SK-N-SH treated with all-trans-retinoic acid at 6 μM for 48 hours (cell line): ENCODE results near the gene WNT5A.

ENCODE experiments used
- ARNTL ChIP-seq: fragments of 450-650 bp; formaldehyde crosslinking; IDR thresholded peaks from 2 replicates; pipeline ENCODE4 v1.5.0; 2020; ENCODE audit warnings: low read depth, mild to moderate bottlenecking, moderate library complexity, borderline replicate concordance
- CREB5 ChIP-seq: fragments of 250-450 bp; sonication (Bioruptor Pico); IDR thresholded peaks from 2 replicates; pipeline ENCODE4 v1.5.1; 2020; ENCODE audit warnings: low read depth, mild to moderate bottlenecking, moderate library complexity
- CSDC2 ChIP-seq: fragments of 250-450 bp; sonication (Bioruptor Pico); IDR thresholded peaks from 2 replicates; pipeline ENCODE4 v1.5.0; 2020; ENCODE audit warnings: mild to moderate bottlenecking, moderate library complexity
- CSRNP3 ChIP-seq: fragments of 250-450 bp; sonication (Bioruptor Pico); IDR thresholded peaks from 2 replicates; pipeline ENCODE4 v1.5.1; 2021; ENCODE audit warnings: mild to moderate bottlenecking, moderate library complexity
- PATZ1 ChIP-seq: fragments of 250-450 bp; sonication (Bioruptor Pico); IDR thresholded peaks from 2 replicates; pipeline ENCODE4 v1.8.0; 2020; ENCODE audit warnings: mild to moderate bottlenecking, moderate library complexity, borderline replicate concordance
- POU6F1 ChIP-seq: fragments of 250-450 bp; sonication (Bioruptor Pico); IDR thresholded peaks from 2 replicates; pipeline ENCODE4 v1.8.0; 2021; ENCODE audit warnings: low read depth, mild to moderate bottlenecking, moderate library complexity, borderline replicate concordance
- SNAI2 ChIP-seq: fragments of 250-450 bp; sonication (Bioruptor Pico); IDR thresholded peaks from 2 replicates; pipeline ENCODE4 v1.5.0; 2020; ENCODE audit warnings: mild to moderate bottlenecking, moderate library complexity
- TCF4 ChIP-seq: fragments of 250-450 bp; sonication (Bioruptor Pico); IDR thresholded peaks from 2 replicates; pipeline ENCODE4 v1.8.0; 2021; ENCODE audit warnings: mild to moderate bottlenecking, moderate library complexity, borderline replicate concordance
- TOX ChIP-seq: fragments of 250-450 bp; sonication (Bioruptor Pico); IDR thresholded peaks from 2 replicates; pipeline ENCODE4 v1.8.0; 2021; ENCODE audit warnings: mild to moderate bottlenecking, moderate library complexity, borderline replicate concordance
- TSHZ2 ChIP-seq: fragments of 250-450 bp; sonication (Bioruptor Pico); IDR thresholded peaks from 2 replicates; pipeline ENCODE4 v1.5.0; 2020; ENCODE audit warnings: mild to moderate bottlenecking, moderate library complexity
- ZFP30 ChIP-seq: fragments of 450-650 bp; formaldehyde crosslinking; IDR thresholded peaks from 2 replicates; pipeline ENCODE4 v1.5.0; 2022; ENCODE audit warnings: mild to moderate bottlenecking, moderate library complexity
- ZNF8 ChIP-seq: fragments of 450-650 bp; formaldehyde crosslinking; IDR thresholded peaks from 2 replicates; pipeline ENCODE4 v1.5.0; 2020; ENCODE audit warnings: mild to moderate bottlenecking, moderate library complexity

- TF ChIP-seq PATZ1 (CRISPR knock-in tag) (no peak), CSRNP3 (CRISPR knock-in tag) (no peak), ARNTL (no peak), POU6F1 (CRISPR knock-in tag) (no peak), TSHZ2 (CRISPR knock-in tag) (no peak), ZNF8 (CRISPR knock-in tag) (no peak), CSDC2 (CRISPR knock-in tag) (no peak), CREB5 (no peak), TOX (no peak), SNAI2 (CRISPR knock-in tag) (no peak), ZFP30 (CRISPR knock-in tag) (no peak), TCF4 (CRISPR knock-in tag) (no peak)
Measured at GRCh38 chr3:55455915-55456314, 31.2 kb downstream of the WNT5A start.
